ENCODE data around the gene SYNC. TPM values are rescaled to one million over a fixed set of nuclear protein-coding genes. Genes with fewer than 3 reads are reported as not detected.

Gene SYNC
- polyA plus RNA-seq, 3 donors = 0.05 TPM; not detected in 2

- no peaks in the 10 kb centered on the region for H3K36me3 ChIP-seq (replicated peaks in 1 of 2; ENCODE audit: control insufficient read depth in 1 of 2, insufficient read depth in 2 of 2, low read length in 2 of 2)
- no peak for DNase-seq
- Mint-ChIP-seq H3K27me3 (ENCODE audit: low read depth in 3 of 3) (peaks cover 2 to 19% (median 18%) of the 10 kb centered on the region in 3 donors), H3K36me3 (peaks cover 0 to 4% of the 10 kb centered on the region in 2 donors), H3K27ac (no peak overlapping the region), H3K4me3 (peak overlapping the region; percentile 85 to 89), H3K9me3 (peaks cover 0 to 3% (median 0%) of the 10 kb centered on the region in 7 donors), H3K4me1 (peaks cover 16% of the 10 kb centered on the region)
- H3K9me3 ChIP-seq (replicated peaks in 1 of 2; ENCODE audit: control insufficient read depth in 1 of 2, insufficient read depth in 1 of 2, low read length in 2 of 2) = no peaks in the 10 kb centered on the region
- H3K4me1 ChIP-seq (ENCODE audit: control insufficient read depth in 1 of 2, insufficient read depth in 2 of 2, low read length in 2 of 2) = peaks cover 19 to 24% of the 10 kb centered on the region in 2 donors
- H3K79me2 ChIP-seq (ENCODE audit: insufficient read depth, low read length) = no peaks in the 10 kb centered on the region
- peak overlapping the region; percentile 91 for H3K4me2 ChIP-seq (replicated peaks; ENCODE audit: extremely low read depth, low read length, poor library complexity, severe bottlenecking)
- H4K20me1 ChIP-seq (ENCODE audit: insufficient read depth, low read length) = no peaks in the 10 kb centered on the region
- no peak overlapping the region for H3K27ac ChIP-seq (ENCODE audit: low read depth in 1 of 2, low read length in 2 of 2)
- intact Hi-C loops (cut with micrococcal nuclease) = no loop called here
- no peak for TF ChIP-seq CTCF (IDR thresholded peaks at IDR 0.05)
- WGBS (ENCODE audit: insufficient coverage) = under 1% methylated on average over 99 of the region's 103 CpGs
- peak overlapping the region; percentile 64 for H3K9ac ChIP-seq (ENCODE audit: insufficient read depth, low read length, poor library complexity, severe bottlenecking)
- H3K27me3 ChIP-seq (ENCODE audit: control insufficient read depth in 2 of 2, insufficient read depth in 2 of 2, low read length in 2 of 2) = peaks cover 0 to 7% of the 10 kb centered on the region in 2 donors
- peak overlapping the region; percentile 55 to 80 (median 59) for H3K4me3 ChIP-seq (replicated peaks in 1 of 3; ENCODE audit: low read depth in 2 of 3, low read length in 3 of 3)
- peak overlapping the region; percentile 86 for H2AFZ ChIP-seq (ENCODE audit: insufficient read depth, low read depth, low read length, poor library complexity, severe bottlenecking)
Observed at GRCh38 chr1:32741413-32742198, 39.0 kb upstream of the SYNC start.

DNA sequence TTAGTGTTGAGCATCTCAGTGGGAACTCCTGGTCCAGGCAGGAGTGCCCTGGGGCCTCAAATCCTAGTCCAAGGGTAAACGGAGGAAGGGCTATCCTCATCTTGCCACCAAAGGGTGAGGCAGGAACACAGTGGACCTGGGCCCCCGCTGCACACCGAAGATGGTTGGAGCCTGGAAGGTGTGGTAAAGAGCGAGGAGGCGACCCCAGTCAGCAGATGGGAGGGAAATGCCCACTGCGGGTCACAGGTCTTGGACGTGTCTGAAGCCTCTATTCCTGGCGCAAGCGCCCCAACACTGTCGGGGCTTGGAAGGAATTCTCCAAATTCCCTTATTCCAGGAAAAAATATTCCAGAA, 38.5 kb upstream of the SYNC start:
- Mint-ChIP-seq H3K9me3 (peaks cover 0 to 3% (median 0%) of the 10 kb centered on the region in 7 donors), H3K4me1 (peaks cover 16% of the 10 kb centered on the region), H3K27me3 (ENCODE audit: low read depth in 3 of 3) (peaks cover 2 to 19% (median 18%) of the 10 kb centered on the region in 3 donors), H3K27ac (no peak overlapping the region), H3K4me3 (peak overlapping the region; percentile 81 to 85), H3K36me3 (peaks cover 0 to 4% of the 10 kb centered on the region in 2 donors)
- DNase-seq = no peak
- Histone ChIP-seq H3K79me2 (ENCODE audit: insufficient read depth, low read length) (no peaks in the 10 kb centered on the region), H3K4me3 (replicated peaks in 1 of 3; ENCODE audit: low read depth in 2 of 3, low read length in 3 of 3) (peak overlapping the region; percentile 30 to 80 (median 50)), H3K27me3 (ENCODE audit: control insufficient read depth in 2 of 2, insufficient read depth in 2 of 2, low read length in 2 of 2) (peaks cover 0 to 7% of the 10 kb centered on the region in 2 donors), H3K4me1 (ENCODE audit: control insufficient read depth in 1 of 2, insufficient read depth in 2 of 2, low read length in 2 of 2) (peaks cover 19 to 24% of the 10 kb centered on the region in 2 donors), H2AFZ (ENCODE audit: insufficient read depth, low read depth, low read length, poor library complexity, severe bottlenecking) (peak overlapping the region; percentile 73), H4K20me1 (ENCODE audit: insufficient read depth, low read length) (no peaks in the 10 kb centered on the region), H3K4me2 (replicated peaks; ENCODE audit: extremely low read depth, low read length, poor library complexity, severe bottlenecking) (peak overlapping the region; percentile 87), H3K9ac (ENCODE audit: insufficient read depth, low read length, poor library complexity, severe bottlenecking) (peak overlapping the region; percentile 40), H3K36me3 (replicated peaks in 1 of 2; ENCODE audit: control insufficient read depth in 1 of 2, insufficient read depth in 2 of 2, low read length in 2 of 2) (no peaks in the 10 kb centered on the region), H3K27ac (ENCODE audit: low read depth in 1 of 2, low read length in 2 of 2) (no peak overlapping the region), H3K9me3 (replicated peaks in 1 of 2; ENCODE audit: control insufficient read depth in 1 of 2, insufficient read depth in 1 of 2, low read length in 2 of 2) (no peaks in the 10 kb centered on the region)
- WGBS (ENCODE audit: insufficient coverage) = 30% methylated on average over 9 of the region's 10 CpGs
- no peak for TF ChIP-seq CTCF (IDR thresholded peaks at IDR 0.05)
- intact Hi-C loops (cut with micrococcal nuclease) = no loop called here

Measured in CD14-positive monocyte (primary cell).